Endometrium (tissue), 2 donors: Measurements from ENCODE around the gene ZNF423.

Source experiments
- FAIRE-seq: peaks from 2 replicates; lab custom pipeline; 2012; peaks lifted over from hg19 to GRCh38; lab: Jason Lieb, UNC
- donor health status: control.
- donor health status: control.

The ZNF423 gene

GRCh38 chr16:49781401-49781800, 74.5 kb downstream of the ZNF423 start:
- FAIRE-seq: no peak

GRCh38 chr16:49780433-49780832, 75.5 kb downstream of the ZNF423 start:
- FAIRE-seq: no peak

GRCh38 chr16:49779979-49780378, 75.9 kb downstream of the ZNF423 start:
- no peak for FAIRE-seq

- no peak for FAIRE-seq
These were observed 77.5 kb downstream of the ZNF423 start for GRCh38 chr16:49778202-49778930.

GRCh38 chr16:49776734-49777133, 79.2 kb downstream of the ZNF423 start:
- FAIRE-seq: no peak

GRCh38 chr16:49776085-49776595, 79.8 kb downstream of the ZNF423 start:
- no peak for FAIRE-seq

GRCh38 chr16:49775581-49775980, 80.3 kb downstream of the ZNF423 start:
- FAIRE-seq: no peak

GRCh38 chr16:49775018-49775417, 80.9 kb downstream of the ZNF423 start:
- FAIRE-seq: no peak

GRCh38 chr16:49773534-49774475, 82.1 kb downstream of the ZNF423 start:
- no peak for FAIRE-seq

- no peak for FAIRE-seq
These were observed 87.9 kb downstream of the ZNF423 start for GRCh38 chr16:49767998-49768397.

- no peak for FAIRE-seq
These were observed 88.5 kb downstream of the ZNF423 start for GRCh38 chr16:49767414-49767813.

GRCh38 chr16:49766225-49766624, 89.7 kb downstream of the ZNF423 start:
- FAIRE-seq: no peak

GRCh38 chr16:49763826-49764225, 92.1 kb downstream of the ZNF423 start:
- FAIRE-seq: no peak

- no peak for FAIRE-seq
These were observed 95.1 kb downstream of the ZNF423 start for GRCh38 chr16:49760815-49761214.

GRCh38 chr16:49757559-49758069, 98.3 kb downstream of the ZNF423 start:
- FAIRE-seq: no peak

GRCh38 chr16:49756775-49757558, 98.9 kb downstream of the ZNF423 start:
- no peak for FAIRE-seq

- FAIRE-seq: no peak
These were observed 100.0 kb downstream of the ZNF423 start for GRCh38 chr16:49755716-49756505.

- FAIRE-seq: peak; percentile 87
These were observed 100.6 kb downstream of the ZNF423 start for GRCh38 chr16:49755313-49755620.

- no peak for FAIRE-seq
These were observed 101.2 kb downstream of the ZNF423 start for GRCh38 chr16:49754495-49755312.

- FAIRE-seq: no peak
These were observed 105.4 kb downstream of the ZNF423 start for GRCh38 chr16:49750341-49751000.
